Uterus (tissue), 2 donors: ENCODE data around the gene EXOSC6.
A peak's percentile ranks its signal among the peaks of the same experiment; 100 is the strongest.

Experiments used
- CTCF ChIP-seq, 4 experiments: fragments of 200-600 bp in 2 of 4; fragments of 450-650 bp in 2 of 4; sonication (generic) in 2 of 4; IDR thresholded peaks; one replicate each; pipeline ENCODE4 v1.5.1; 2016 to 2019; ENCODE audit warnings: antibody characterized with exemption in 4 of 4, mild to moderate bottlenecking in 2 of 4, moderate library complexity in 1 of 4
- POLR2A ChIP-seq, 2 donors: fragments of 450-650 bp; IDR thresholded peaks; one replicate each; pipeline ENCODE4 v1.6.1; 2016; ENCODE audit warnings: antibody characterized with exemption in 2 of 2, mild to moderate bottlenecking in 1 of 2, moderate library complexity in 1 of 2

- TF ChIP-seq POLR2A (IDR thresholded peaks at IDR 0.05): peak; percentile 92 to 94
- TF ChIP-seq CTCF (IDR thresholded peaks at IDR 0.05): no peak
These were observed 37.7 kb upstream of the EXOSC6 start, which contains the start of gene AARS1 for GRCh38 chr16:70289229-70290094.
